HG03521 (cell line): ENCODE results near the gene TOMM40.
A peak's percentile ranks its signal among the peaks of the same experiment; 100 is the strongest.
"Not testable (repeated sequence)": the region's sequence is repeated elsewhere in the genome, so short reads cannot be mapped to it uniquely, and the experiment has no call there.

ENCODE experiments used
- ATAC-seq: cut with Tn5 transposase; IDR thresholded peaks from one replicate; pipeline ENCODE4 v1.9.1; 2021; ENCODE audit warnings: mild to moderate bottlenecking, moderate library complexity; ENCODE audit not compliant: unreplicated experiment

The TOMM40 gene

DNA sequence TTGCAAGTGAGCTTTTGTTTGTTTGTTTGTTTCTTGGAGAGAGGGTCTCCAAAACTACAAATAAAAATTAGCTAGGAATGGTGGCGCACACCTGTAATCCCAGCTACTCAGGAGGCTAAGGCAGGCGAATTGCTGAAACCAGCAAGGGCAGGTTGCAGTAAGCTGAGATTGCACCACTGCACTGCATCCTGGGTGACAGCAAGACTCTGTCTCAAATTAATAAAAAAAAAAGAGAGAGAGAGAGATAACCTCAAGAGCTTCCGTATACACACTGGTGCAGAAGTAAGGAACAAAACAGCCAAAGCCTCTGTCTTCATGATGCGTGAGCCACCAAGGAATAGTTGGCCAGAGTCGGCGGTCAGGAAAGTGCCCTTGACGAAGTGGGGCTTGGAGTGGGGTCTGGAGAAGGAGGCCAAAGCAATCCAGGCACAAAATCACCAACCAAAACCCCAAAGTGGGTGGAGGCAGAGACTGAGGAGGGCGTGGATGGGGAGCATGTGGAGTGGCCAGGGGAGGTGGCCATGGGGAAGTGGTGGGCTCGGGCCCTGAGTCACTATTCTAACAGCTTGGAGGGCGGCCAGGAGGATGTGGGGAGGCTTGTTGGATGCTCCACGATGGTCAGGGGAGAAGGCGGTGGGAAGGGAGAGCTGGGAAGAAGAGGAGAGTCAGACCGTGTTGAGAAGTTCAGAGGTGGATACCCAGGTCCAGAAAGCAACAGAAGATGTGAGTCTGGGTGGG lies 21.2 kb upstream of the TOMM40 start:
- ATAC-seq, result no peak

DNA sequence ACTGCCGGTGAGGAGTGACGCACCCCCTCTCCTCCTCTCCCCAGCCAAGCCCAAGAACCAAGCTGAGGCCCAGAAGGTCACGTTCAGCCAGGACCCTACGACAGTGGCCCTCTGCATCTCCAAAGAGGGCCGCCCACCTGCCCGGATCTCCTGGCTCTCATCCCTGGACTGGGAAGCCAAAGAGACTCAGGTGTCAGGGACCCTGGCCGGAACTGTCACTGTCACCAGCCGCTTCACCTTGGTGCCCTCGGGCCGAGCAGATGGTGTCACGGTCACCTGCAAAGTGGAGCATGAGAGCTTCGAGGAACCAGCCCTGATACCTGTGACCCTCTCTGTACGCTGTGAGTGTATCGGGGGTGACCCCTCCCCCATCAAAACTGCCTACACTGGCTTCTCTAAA lies 19.2 kb upstream of the TOMM40 start:
- no peak for ATAC-seq

DNA sequence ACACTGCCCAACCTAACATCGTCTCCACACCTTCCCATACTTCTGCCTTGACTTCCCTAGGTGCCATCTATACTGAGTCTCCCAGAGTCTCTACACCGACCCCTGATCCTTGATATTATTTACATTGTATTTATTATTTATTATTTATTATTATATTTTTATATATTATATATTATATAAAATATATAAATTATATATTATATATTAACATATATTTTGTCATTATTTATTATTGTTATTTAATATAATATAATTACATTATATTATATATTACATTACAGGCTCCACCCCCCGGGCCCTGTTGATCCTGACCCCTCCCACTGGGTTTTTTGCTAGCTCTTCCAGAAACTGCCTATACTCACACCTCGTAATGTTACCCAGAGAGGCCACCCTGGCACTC lies 18.4 kb upstream of the TOMM40 start:
- no peak for ATAC-seq

DNA sequence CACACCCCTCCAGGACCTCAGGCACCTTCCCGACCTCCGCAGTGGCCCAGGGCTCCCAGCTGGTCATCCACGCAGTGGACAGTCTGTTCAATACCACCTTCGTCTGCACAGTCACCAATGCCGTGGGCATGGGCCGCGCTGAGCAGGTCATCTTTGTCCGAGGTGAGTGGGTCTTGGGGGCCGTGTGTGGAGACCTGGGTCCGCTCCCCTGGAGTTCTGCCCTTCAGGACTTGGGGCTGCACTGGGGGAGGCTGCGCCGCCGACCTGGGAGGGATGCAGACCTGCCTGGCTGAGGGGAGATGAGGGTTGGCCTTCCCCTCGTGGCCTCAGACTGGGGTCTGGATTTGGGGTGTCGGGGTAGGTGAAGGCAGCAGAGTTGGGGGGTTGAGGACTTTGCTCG lies 16.7 kb upstream of the TOMM40 start:
- ATAC-seq, result no peak

DNA sequence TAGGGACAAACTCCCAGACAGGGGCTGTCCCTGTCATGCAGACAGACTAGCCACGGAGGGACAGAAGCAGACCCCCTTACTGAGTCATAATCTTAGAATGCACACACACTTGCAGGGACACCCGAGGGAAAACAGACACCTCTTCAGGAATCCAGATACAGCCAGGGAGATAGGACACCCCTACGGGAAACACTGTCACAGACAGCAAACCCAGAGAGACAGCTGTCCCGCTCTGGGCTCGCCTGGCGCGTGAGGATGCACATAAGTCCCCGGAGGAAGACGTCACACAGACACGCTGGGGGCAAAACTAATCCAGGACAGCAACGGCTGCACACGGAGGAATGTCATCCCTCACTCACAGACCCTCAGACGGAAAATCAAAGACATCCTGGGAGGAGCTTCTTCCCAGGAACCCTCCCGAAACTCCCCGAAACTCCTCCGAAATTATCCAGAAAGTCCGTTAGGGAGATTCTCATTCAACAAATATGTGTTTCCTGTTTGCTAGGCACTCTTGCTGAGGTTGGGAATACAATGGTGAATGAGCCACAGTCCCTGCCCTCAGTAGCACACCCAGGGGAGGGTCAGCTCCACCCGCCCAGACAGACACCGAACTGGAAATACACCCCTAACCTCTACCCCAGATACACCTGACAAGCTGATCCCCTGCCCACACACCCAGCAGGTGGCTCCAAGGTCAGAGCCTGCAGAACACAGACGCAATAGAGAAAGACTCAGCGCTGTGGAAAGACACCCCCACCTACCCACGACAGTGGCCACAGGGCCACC lies 15.2 kb upstream of the TOMM40 start:
- no peak for ATAC-seq

DNA sequence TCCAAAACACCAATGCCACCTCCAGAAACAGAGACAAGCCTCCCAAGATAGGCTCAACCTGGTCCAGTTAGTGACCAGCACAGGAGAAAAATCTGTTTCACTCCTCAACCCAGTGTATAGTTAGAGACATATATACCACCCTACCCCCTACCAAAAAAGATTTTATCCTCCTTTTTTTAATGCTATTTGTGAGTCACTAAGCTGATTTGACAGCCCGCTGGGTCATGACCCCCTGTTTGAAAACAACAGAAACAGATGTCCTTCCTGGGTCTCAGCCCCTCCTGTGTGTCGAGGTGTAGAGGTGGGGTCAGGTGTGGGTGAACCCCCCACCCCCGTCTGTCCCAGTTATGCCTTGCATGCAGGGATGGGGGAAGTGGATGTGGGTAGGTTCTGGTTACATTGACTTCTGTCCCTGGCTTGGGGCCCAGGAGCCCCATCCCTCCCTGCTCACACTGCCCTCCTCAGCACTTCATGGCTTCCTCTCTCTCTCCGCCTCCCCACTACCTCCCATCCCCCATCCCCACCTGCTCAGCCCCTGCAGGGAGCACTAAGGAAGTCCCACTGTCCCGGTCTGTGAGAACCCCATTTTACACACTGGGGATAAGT lies 14.0 kb upstream of the TOMM40 start:
- ATAC-seq, result no peak

- no peak for ATAC-seq
Measured at GRCh38 chr19:44878120-44878865, 12.8 kb upstream of the TOMM40 start.

GRCh38 chr19:44879309-44880065 lies 11.6 kb upstream of the TOMM40 start:
- no peak for ATAC-seq

GRCh38 chr19:44882063-44882462 lies 9.0 kb upstream of the TOMM40 start:
- no peak for ATAC-seq

- not testable (repeated sequence) for ATAC-seq
Measured at GRCh38 chr19:44882619-44883397, 8.2 kb upstream of the TOMM40 start.

- no peak for ATAC-seq
Measured at GRCh38 chr19:44883922-44884321, 7.1 kb upstream of the TOMM40 start.

DNA sequence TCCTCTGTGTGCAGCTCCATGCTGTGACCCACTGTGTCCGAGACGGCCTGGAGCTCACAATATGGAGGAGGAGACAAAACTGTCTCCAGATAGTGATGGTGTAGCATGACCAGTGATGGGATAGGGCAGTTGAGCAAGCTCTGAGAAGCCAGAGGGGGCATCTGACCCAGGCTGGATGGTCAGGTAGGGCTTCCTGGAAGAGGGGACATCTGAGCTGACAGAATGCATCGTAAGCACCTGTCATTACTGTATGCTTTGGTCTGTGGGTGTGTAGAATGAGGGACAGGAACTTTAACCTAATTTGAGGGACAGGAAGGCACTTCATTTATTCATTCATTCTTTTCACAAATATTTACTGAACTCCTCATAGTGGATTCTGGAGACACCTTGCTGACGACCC lies 6.5 kb upstream of the TOMM40 start:
- ATAC-seq, result no peak

DNA sequence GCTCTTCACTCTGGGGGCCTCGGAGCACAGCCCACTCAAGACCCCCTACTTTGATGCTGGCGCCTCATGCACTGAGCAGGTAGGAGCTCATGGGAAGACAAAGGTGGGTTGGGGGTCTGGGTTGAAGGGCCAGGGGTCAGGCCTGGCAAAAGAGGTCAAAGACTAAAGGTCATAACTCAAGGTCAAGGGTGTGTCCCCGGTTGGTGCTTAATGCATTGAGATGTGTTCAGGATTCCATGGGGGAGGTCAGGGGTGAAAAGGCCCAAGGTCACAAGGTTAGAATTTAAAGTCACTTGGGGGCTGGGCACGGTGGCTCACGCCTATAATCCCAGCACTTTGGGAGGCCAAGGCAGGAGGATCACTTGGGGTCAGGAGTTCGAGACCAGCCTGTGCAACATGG lies 4.9 kb upstream of the TOMM40 start:
- no peak for ATAC-seq

GRCh38 chr19:44887648-44888047 lies 3.4 kb upstream of the TOMM40 start:
- no peak for ATAC-seq

DNA sequence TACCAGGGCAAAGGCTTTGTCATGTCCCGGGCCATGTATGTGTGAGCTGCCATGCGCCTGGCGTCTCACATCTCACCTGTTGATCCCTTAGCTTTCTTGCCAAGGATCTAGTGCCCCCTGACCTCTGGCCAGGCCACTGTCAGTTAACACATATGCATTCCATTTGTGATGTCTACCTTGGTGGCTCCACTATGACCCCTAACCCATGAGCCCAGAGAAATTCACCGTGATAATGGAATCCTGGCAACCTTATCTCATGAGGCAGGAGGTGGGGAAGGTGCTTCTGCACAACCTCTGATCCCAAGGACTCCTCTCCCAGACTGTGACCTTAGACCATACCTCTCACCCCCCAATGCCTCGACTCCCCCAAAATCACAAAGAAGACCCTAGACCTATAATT lies 2.7 kb upstream of the TOMM40 start:
- not testable (repeated sequence) for ATAC-seq

GRCh38 chr19:44889830-44890365 lies 1.2 kb upstream of the TOMM40 start:
- no peak for ATAC-seq

GRCh38 chr19:44890366-44891015 lies 563 bp upstream of the TOMM40 start:
- peak; percentile 82 for ATAC-seq

- ATAC-seq, result no peak
Measured at GRCh38 chr19:44892932-44893331, 1.9 kb downstream of the TOMM40 start.
